Naive thymus-derived CD4-positive, alpha-beta T cell (primary cell): Measurements from ENCODE around the gene HPRT1. TPM values are rescaled to one million over a fixed set of nuclear protein-coding genes. Genes with fewer than 3 reads are reported as not detected.

Source experiments
- ATAC-seq: fragments of 150-1000 bp; cut with Tn5 transposase; 2 replicates; pipeline ENCODE4 v1.10.0; 2021; ENCODE audit warnings: mild to moderate bottlenecking, moderate library complexity
- CTCF ChIA-PET: fragments of 350-600 bp; sonication (Branson Sonifier 250); formaldehyde crosslinking; loops from one replicate; lab custom pipeline; 2021; ENCODE audit warnings: antibody characterized with exemption; lab: Charles Lee
- POLR2A ChIA-PET: fragments of 350-600 bp; sonication (Branson Sonifier 250); formaldehyde crosslinking; loops from one replicate; lab custom pipeline; 2021; ENCODE audit warnings: antibody characterized with exemption, inconsistent platforms; lab: Charles Lee
- DNase-seq, 9 donors: peaks; one replicate each; pipeline versions ENCODE4 v3.0.0 to v3.0.0-alpha.2; 2020 to 2022; ENCODE audit warnings: mixed read lengths in 1 of 9
- H3K27ac ChIP-seq: one replicate; pipeline ENCODE4 v1.7.0; 2013; ENCODE audit warnings: mild to moderate bottlenecking, low read depth, low read length, moderate library complexity
- H3K27me3 ChIP-seq, 2 donors: one replicate each; pipeline ENCODE4 v1.7.0; 2013; ENCODE audit warnings: low read length in 2 of 2, mild to moderate bottlenecking in 2 of 2, moderate library complexity in 2 of 2; ENCODE audit not compliant: control insufficient read depth in 2 of 2, insufficient read depth in 2 of 2
- H3K36me3 ChIP-seq, 3 experiments: 1 replicate in 2 of 3; 2 replicates in 1 of 3; pipeline ENCODE4 v1.7.0; 2013; ENCODE audit warnings: low read length in 3 of 3, mild to moderate bottlenecking in 3 of 3, moderate library complexity in 1 of 3; ENCODE audit not compliant: insufficient read depth in 3 of 3, control insufficient read depth in 2 of 3
- H3K4me1 ChIP-seq, 2 donors: one replicate each; pipeline ENCODE4 v1.7.0; 2013; ENCODE audit warnings: low read length in 2 of 2, mild to moderate bottlenecking in 2 of 2, moderate library complexity in 1 of 2; ENCODE audit not compliant: control insufficient read depth in 2 of 2, insufficient read depth in 2 of 2
- H3K4me3 ChIP-seq: 2 replicates; pipeline ENCODE4 v1.7.0; 2013; ENCODE audit warnings: mild to moderate bottlenecking, low read length
- H3K9me3 ChIP-seq, 3 experiments: 1 replicate in 2 of 3; 2 replicates in 1 of 3; pipeline ENCODE4 v1.7.0; 2013; ENCODE audit warnings: low read length in 3 of 3; ENCODE audit not compliant: control insufficient read depth in 2 of 3
- H3K27ac Mint-ChIP-seq, 9 donors: one replicate each; pipeline ENCODE4 v1.8.0; 2020 to 2022; ENCODE audit warnings: mixed read lengths in 9 of 9, mild to moderate bottlenecking in 8 of 9, moderate library complexity in 5 of 9, inconsistent platforms in 2 of 9
- H3K27me3 Mint-ChIP-seq, 5 donors: one replicate each; pipeline ENCODE4 v1.8.0; 2021 to 2022; ENCODE audit warnings: mixed read lengths in 5 of 5, mild to moderate bottlenecking in 1 of 5
- H3K36me3 Mint-ChIP-seq, 5 donors: one replicate each; pipeline ENCODE4 v1.8.0; 2020 to 2022; ENCODE audit warnings: mixed read lengths in 5 of 5, mild to moderate bottlenecking in 3 of 5, inconsistent platforms in 1 of 5
- H3K4me1 Mint-ChIP-seq, 7 donors: one replicate each; pipeline ENCODE4 v1.8.0; 2020 to 2022; ENCODE audit warnings: mixed read lengths in 7 of 7, mild to moderate bottlenecking in 3 of 7, inconsistent platforms in 1 of 7
- H3K4me3 Mint-ChIP-seq, 10 donors: one replicate each; pipeline ENCODE4 v1.8.0; 2020 to 2022; ENCODE audit warnings: mild to moderate bottlenecking in 10 of 10, mixed read lengths in 10 of 10, moderate library complexity in 6 of 10, inconsistent platforms in 2 of 10
- H3K9me3 Mint-ChIP-seq, 11 donors: one replicate each; pipeline ENCODE4 v1.8.0; 2020 to 2022; ENCODE audit warnings: mixed read lengths in 11 of 11, mild to moderate bottlenecking in 4 of 11, inconsistent platforms in 1 of 11, moderate library complexity in 1 of 11
- intact Hi-C, 2 donors: fragments of 100-400 bp; cut with micrococcal nuclease; formaldehyde crosslinking; loops; one replicate each; pipeline ENCODE4 v1.15.1; 2023
- polyA plus RNA-seq, 2 donors: library from polyadenylated mRNA; unstranded; fragments of 300-500 nt; fragmentation: Illumina TruSeq; gene quantifications; one replicate each; pipeline ENCODE4 v1.2.3, GENCODE V29; 2021
- total RNA-seq, 6 experiments: library from RNA in 5 of 6; stranded (reverse) in 5 of 6; gene quantifications; 1 replicate in 5 of 6; 2 replicates in 1 of 6; pipeline ENCODE4 v1.2.3 and lab custom pipeline; 2021 to 2026

HPRT1 gene
- total and polyA plus RNA-seq, 7 experiments from 2014 or later = 13.6 to 89.8 (median 17.3) TPM

DNA sequence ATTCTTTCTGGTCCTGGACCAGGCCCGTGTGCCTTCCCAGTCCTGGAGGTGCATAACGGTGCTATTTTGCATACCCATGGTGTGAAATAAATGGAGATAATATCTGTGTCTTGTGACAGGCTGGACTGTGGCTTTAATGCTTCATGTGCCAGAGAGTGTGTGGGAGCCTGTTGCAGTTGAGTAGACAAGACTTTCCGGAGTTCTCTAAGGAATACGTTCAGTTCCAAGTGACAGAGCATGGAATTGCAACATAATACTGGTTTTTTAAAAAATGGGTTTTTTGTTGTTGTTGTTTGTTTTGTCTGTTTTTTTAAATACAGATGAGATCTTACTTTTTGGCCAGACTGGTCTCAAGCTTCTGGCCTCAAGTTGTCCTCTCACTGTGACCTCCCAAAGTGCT lies 74.0 kb downstream of the HPRT1 start:
- DNase-seq = no peak
- no peak overlapping the region for H3K27ac ChIP-seq
- intact Hi-C loops = no loop called here
- no peaks in the 10 kb centered on the region for H3K9me3 ChIP-seq
- Mint-ChIP-seq H3K9me3 (no peaks in the 10 kb centered on the region), H3K4me1 (peaks cover 0 to 2% (median 0%) of the 10 kb centered on the region in 7 donors), H3K27ac (no peak overlapping the region), H3K36me3 (no peaks in the 10 kb centered on the region), H3K27me3 (no peaks in the 10 kb centered on the region), H3K4me3 (no peak overlapping the region)
- H3K36me3 ChIP-seq = no peaks in the 10 kb centered on the region
- no peak for ATAC-seq
- no peaks in the 10 kb centered on the region for H3K4me1 ChIP-seq
- ChIA-PET CTCF (no interaction called here), POLR2A (no interaction called here)
- H3K4me3 ChIP-seq = no peak overlapping the region
- H3K27me3 ChIP-seq = no peaks in the 10 kb centered on the region

DNA sequence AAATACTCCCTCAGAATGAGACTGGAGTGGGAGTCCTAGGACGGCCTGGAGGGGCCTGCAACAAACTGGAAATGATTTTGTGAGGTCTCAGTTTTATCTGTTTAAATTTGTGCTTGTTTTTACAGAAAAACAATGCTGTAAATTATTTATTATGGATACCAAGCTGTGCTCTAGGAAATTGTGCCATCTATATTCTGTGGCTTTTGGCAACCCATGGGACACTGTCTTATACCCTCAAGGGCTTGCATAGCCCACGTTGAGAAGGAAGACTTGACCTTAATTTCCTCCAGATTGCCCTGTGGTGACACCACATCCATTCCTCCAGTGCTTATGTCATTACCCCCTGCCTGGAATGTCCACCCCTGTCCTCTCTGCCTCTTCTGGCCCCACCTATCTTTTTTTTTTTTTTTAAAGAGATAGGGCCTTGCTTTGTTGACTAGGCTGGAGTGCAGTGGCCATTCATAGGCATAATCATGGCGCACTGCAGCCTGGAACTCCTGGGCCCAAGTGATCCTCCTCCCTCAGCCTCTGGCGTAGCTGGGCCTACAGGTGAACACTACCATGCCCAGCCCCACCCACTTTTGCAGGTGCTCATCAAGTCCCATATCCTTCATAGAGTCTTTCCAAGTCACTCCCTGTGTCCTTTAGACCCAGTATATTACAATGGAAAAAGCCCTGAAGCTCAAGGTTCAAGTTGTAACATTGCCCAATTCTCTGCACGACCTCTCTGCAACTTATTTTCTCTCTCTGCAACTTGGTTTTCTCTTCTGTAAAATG lies 77.4 kb downstream of the HPRT1 start:
- POLR2A ChIA-PET = no interaction called here
- Mint-ChIP-seq H3K36me3 (no peaks in the 10 kb centered on the region), H3K27ac (no peak overlapping the region)

DNA sequence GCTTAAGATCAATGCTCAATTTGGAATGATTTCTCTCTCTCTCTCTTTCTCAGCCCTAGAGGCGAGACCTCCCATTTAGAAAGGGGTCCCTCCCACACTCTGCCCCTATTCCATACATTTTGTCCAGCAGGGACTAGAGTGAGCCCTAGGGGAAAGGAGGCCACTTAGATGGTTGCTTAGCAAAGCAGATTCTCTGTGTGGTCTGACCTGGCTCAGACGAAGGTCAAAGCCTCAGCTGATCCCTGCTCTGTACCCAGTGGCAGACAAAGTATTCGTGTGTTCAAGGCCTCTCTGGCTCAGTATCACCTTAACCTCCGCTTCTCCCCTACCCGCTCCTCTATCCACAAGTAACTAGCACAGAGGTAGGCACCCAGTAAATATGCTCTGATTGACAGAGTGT lies 78.4 kb downstream of the HPRT1 start:
- ChIA-PET CTCF (no interaction called here), POLR2A (no interaction called here)
- Histone ChIP-seq H3K27ac (no peak overlapping the region), H3K36me3 (no peaks in the 10 kb centered on the region), H3K9me3 (no peaks in the 10 kb centered on the region), H3K27me3 (no peaks in the 10 kb centered on the region), H3K4me1 (no peaks in the 10 kb centered on the region), H3K4me3 (no peak overlapping the region)
- Mint-ChIP-seq H3K4me3 (no peak overlapping the region), H3K4me1 (peaks cover 0 to 10% (median 0%) of the 10 kb centered on the region in 7 donors), H3K27ac (no peak overlapping the region), H3K27me3 (peaks cover 0 to 5% (median 4%) of the 10 kb centered on the region in 5 donors), H3K9me3 (no peaks in the 10 kb centered on the region), H3K36me3 (no peaks in the 10 kb centered on the region)
- intact Hi-C loops = no loop called here
- no peak for ATAC-seq
- DNase-seq = no peak

More for the DNA sequence above, 77.4 kb downstream of the HPRT1 start:
- H3K4me3 Mint-ChIP-seq = no peak overlapping the region
- CTCF ChIA-PET = no interaction called here
- H3K36me3 ChIP-seq = no peaks in the 10 kb centered on the region
- no peaks in the 10 kb centered on the region for H3K27me3 ChIP-seq
- ATAC-seq (no peak), DNase-seq (no peak)
- H3K9me3 ChIP-seq = no peaks in the 10 kb centered on the region
- no peak overlapping the region for H3K27ac ChIP-seq
- H3K27me3 Mint-ChIP-seq = peaks cover 0 to 5% (median 0%) of the 10 kb centered on the region in 5 donors
- H3K4me3 ChIP-seq = no peak overlapping the region
- intact Hi-C loops = no loop called here
- no peaks in the 10 kb centered on the region for H3K4me1 ChIP-seq
- H3K9me3 Mint-ChIP-seq = no peaks in the 10 kb centered on the region
- peaks cover 0 to 2% (median 0%) of the 10 kb centered on the region in 7 donors for H3K4me1 Mint-ChIP-seq

DNA sequence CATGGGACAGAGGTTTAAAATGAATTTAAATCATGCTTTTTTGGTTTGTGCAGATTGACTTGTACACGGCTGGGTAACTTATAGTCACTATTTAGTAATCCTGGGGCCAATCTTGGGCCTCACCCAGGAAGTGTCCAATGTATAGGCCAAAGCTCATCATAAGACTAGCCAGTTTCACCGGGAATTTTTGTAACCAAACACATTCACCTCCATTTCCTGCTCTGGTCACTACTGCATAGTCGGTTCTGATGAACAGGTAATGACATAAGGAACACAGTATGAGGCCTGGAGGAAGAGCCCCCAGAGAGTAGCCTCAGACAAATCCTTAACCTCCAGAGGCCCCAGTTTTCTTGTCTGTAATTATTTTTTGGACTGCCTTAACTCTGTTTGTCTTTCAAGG lies 81.9 kb downstream of the HPRT1 start:
- Mint-ChIP-seq H3K9me3 (peaks cover 0 to 2% (median 0%) of the 10 kb centered on the region in 11 donors), H3K4me3 (no peak overlapping the region), H3K36me3 (no peaks in the 10 kb centered on the region), H3K27me3 (peaks cover 5 to 18% (median 10%) of the 10 kb centered on the region in 5 donors), H3K4me1 (peaks cover 0 to 12% (median 2%) of the 10 kb centered on the region in 7 donors), H3K27ac (no peak overlapping the region)
- no peak for DNase-seq
- Histone ChIP-seq H3K4me1 (no peaks in the 10 kb centered on the region), H3K4me3 (no peak overlapping the region), H3K36me3 (no peaks in the 10 kb centered on the region), H3K27ac (no peak overlapping the region), H3K9me3 (no peaks in the 10 kb centered on the region), H3K27me3 (peaks cover 0 to 1% of the 10 kb centered on the region in 2 donors)
- CTCF ChIA-PET = interaction anchor here (0.6 kb wide), 1 partner anchor 44 kb away, joined by 4 read pairs; no protein-coding TSS in a partner anchor
- POLR2A ChIA-PET = no interaction called here
- intact Hi-C loops = no loop called here
- no peak for ATAC-seq

DNA sequence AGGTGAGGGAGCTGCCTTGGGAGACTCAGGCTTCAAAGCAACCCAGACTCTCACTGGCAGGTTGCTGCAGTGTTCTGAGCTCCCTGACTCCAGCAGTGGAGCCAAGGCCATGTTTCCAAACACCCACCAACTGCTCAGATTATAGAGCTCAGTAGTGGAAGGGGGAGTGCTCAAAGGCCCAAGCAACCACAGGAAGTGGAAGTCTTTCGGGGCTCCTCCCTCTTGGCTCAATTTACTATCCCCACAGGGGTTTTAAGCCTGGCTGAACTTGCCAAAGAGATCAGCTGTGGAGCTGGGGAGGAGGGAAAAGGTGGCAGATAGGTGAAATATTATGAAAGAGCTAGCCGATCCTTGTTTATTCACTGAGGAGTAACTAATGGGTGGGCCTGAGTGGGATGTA lies 82.5 kb downstream of the HPRT1 start:
- Mint-ChIP-seq H3K36me3 (no peaks in the 10 kb centered on the region), H3K4me1 (peaks cover 0 to 14% (median 2%) of the 10 kb centered on the region in 7 donors), H3K27ac (peak overlapping the region in 1 of 9 donors; percentile 54), H3K4me3 (peak overlapping the region in 1 of 10 donors; percentile 17), H3K27me3 (peaks cover 5 to 22% (median 13%) of the 10 kb centered on the region in 5 donors), H3K9me3 (peaks cover 0 to 2% (median 0%) of the 10 kb centered on the region in 11 donors)
- no peak for ATAC-seq
- ChIA-PET CTCF (no interaction called here), POLR2A (no interaction called here)
- no peaks in the 10 kb centered on the region for H3K9me3 ChIP-seq
- intact Hi-C loops = no loop called here
- H3K27ac ChIP-seq = no peak overlapping the region
- no peak overlapping the region for H3K4me3 ChIP-seq
- H3K36me3 ChIP-seq = no peaks in the 10 kb centered on the region
- no peaks in the 10 kb centered on the region for H3K4me1 ChIP-seq
- no peak for DNase-seq
- H3K27me3 ChIP-seq = peaks cover 0 to 7% of the 10 kb centered on the region in 2 donors

DNA sequence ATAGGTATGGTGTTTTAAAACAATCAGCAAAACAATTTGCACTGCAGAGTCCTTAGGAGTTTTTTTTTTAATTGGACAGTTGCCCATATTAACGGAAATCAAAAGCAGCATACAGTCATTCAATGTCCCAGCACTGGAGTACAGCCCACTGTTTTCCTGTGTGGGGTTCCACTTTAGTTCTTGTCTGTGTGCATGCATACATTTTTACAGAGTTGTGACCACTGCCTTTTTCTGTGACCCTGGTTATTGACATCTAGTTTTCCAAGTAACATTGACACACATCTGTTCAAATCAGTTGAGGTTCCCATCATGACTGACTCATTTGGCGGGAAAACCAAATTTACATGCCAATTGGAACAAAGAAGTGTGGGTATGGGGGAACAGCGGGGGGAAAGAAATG lies 83.3 kb downstream of the HPRT1 start:
- ATAC-seq = no peak

More for the DNA sequence above, 83.3 kb downstream of the HPRT1 start:
- DNase-seq = no peak
- H3K27me3 Mint-ChIP-seq = peaks cover 6 to 30% (median 15%) of the 10 kb centered on the region in 5 donors
- H3K27ac Mint-ChIP-seq = no peak overlapping the region
- H3K27ac ChIP-seq = no peak overlapping the region
- no peak overlapping the region for H3K4me3 ChIP-seq
- peaks cover 2 to 18% (median 4%) of the 10 kb centered on the region in 7 donors for H3K4me1 Mint-ChIP-seq
- H3K9me3 ChIP-seq = no peaks in the 10 kb centered on the region
- CTCF ChIA-PET = no interaction called here
- no peak overlapping the region for H3K4me3 Mint-ChIP-seq
- peaks cover 0 to 4% of the 10 kb centered on the region in 2 donors for H3K4me1 ChIP-seq
- H3K36me3 Mint-ChIP-seq = no peaks in the 10 kb centered on the region
- H3K27me3 ChIP-seq = peaks cover 0 to 15% of the 10 kb centered on the region in 2 donors
- intact Hi-C loops = no loop called here
- no peaks in the 10 kb centered on the region for H3K36me3 ChIP-seq
- H3K9me3 Mint-ChIP-seq = peaks cover 0 to 2% (median 0%) of the 10 kb centered on the region in 11 donors
- POLR2A ChIA-PET = no interaction called here
